Stomach (tissue), 9 donors: ENCODE results near the gene ABR. TPM values are rescaled to one million over a fixed set of nuclear protein-coding genes. Genes with fewer than 3 reads are reported as not detected.

ENCODE experiments used
- DNase-seq, 2 donors: peaks; one replicate each; pipeline versions ENCODE4 v3.0.0 to v3.0.0-alpha.2; 2013 to 2019
- H3K27ac ChIP-seq, 5 donors: fragments of 200-600 bp in 4 of 5; sonication (generic) in 4 of 5; one replicate each; pipeline ENCODE4 v1.5.1; 2013 to 2019; ENCODE audit warnings: mild to moderate bottlenecking in 1 of 5, moderate library complexity in 1 of 5
- H3K27me3 ChIP-seq, 3 donors: fragments of 200-600 bp; sonication (generic); one replicate each; pipeline ENCODE4 v1.5.1; 2017 to 2019; ENCODE audit warnings: mixed run types in 1 of 3
- H3K36me3 ChIP-seq, 4 donors: fragments of 200-600 bp; sonication (generic); 1 replicate in 3 of 4; 2 replicates in 1 of 4; pipeline ENCODE4 v1.5.1; 2016 to 2019
- H3K4me1 ChIP-seq, 4 donors: fragments of 200-600 bp; sonication (generic); one replicate each; pipeline ENCODE4 v1.5.1; 2016 to 2019
- H3K4me3 ChIP-seq, 4 donors: fragments of 200-600 bp; sonication (generic) in 3 of 4; one replicate each; pipeline ENCODE4 v1.5.1; 2016 to 2019; ENCODE audit warnings: mild to moderate bottlenecking in 1 of 4
- H3K9me3 ChIP-seq, 4 donors: fragments of 200-600 bp; sonication (generic); one replicate each; pipeline ENCODE4 v1.5.1; 2016 to 2019
- EP300 ChIP-seq: sonication (generic); formaldehyde crosslinking; IDR thresholded peaks from one replicate; pipeline ENCODE4 v1.6.1; 2017; ENCODE audit warnings: antibody characterized with exemption
- POLR2A ChIP-seq, 4 donors: fragments of 450-650 bp; IDR thresholded peaks; one replicate each; pipeline ENCODE4 v1.6.1; 2016; ENCODE audit warnings: antibody characterized with exemption in 4 of 4, control low read depth in 2 of 4, mild to moderate bottlenecking in 1 of 4, moderate library complexity in 1 of 4
- POLR2AphosphoS5 ChIP-seq, 3 donors: sonication (generic); formaldehyde crosslinking; IDR thresholded peaks; one replicate each; pipeline ENCODE4 v1.6.1; 2016; ENCODE audit warnings: antibody characterized with exemption in 3 of 3
- WGBS, 5 donors: extraction: QIAGEN DNeasy Blood & Tissue Kit in 3 of 5; methylation state at CpG; one replicate each; pipeline versions ENCODE4 v1.1.5 to v1.1.7; 2013 to 2018; 5-methylcytosine and 5-hydroxymethylcytosine counted together
- intact Hi-C: fragments of 100-400 bp; cut with DNase I; formaldehyde crosslinking; loops from one replicate; pipeline ENCODE4 v1.15.1; 2023; ENCODE audit warnings: low total_unique reads
- polyA plus RNA-seq, 3 donors: library from polyadenylated mRNA; stranded (reverse); fragments of 200-250 nt; gene quantifications; one replicate each; pipeline ENCODE4 v1.2.3, GENCODE V29; 2013
- total RNA-seq, 5 donors: library from RNA; depleted of rRNA; stranded (reverse); fragments of >200 nt; gene quantifications; one replicate each; pipeline versions ENCODE4 v1.1.0 to v1.2.3, GENCODE V29; 2014 to 2016
- TF ChIP-seq, protein P1 (sequence below), 7 experiments: fragments of 450-650 bp in 4 of 7; fragments of 200-600 bp in 3 of 7; sonication (generic) in 3 of 7; IDR thresholded peaks; one replicate each; pipeline ENCODE4 v1.5.1; 2016 to 2019; ENCODE audit warnings: antibody characterized with exemption in 7 of 7, control low read depth in 2 of 7, mild to moderate bottlenecking in 1 of 7
- donor health status: healthy with polysubstance abuse.
- donor health status: Bipolar disorder and iron deficiency.
- donor health status: healthy.

Gene ABR
- total and polyA plus RNA-seq, 8 donors, result 28.3 to 1,523 (median 73.4) TPM

DNA sequence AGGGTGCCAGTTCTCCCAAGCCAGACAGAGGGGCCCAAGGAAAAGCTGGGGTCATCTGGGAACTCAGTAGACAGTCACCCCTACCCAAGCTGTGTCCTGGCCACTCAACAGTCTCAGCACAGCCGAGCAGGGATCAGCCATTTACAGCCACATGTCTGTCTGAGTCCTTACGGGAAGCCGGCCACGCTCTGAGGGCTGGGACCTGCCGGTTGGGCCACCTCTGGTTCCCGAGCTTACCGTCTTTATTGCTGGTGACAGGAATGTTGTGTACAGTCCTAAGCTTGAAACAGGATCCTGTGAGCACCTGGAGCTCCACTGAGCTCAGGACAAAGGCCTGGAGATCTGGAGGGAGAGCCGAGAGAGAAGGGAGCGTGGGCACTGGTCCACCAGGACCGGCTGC is 123.0 kb downstream of the ABR start:
- Histone ChIP-seq H3K4me3 (no peak overlapping the region), H3K27ac (no peak overlapping the region), H3K4me1 (peaks cover 0 to 11% (median 5%) of the 10 kb centered on the region in 4 donors), H3K27me3 (no peaks in the 10 kb centered on the region), H3K36me3 (peaks cover 50 to 85% (median 79%) of the 10 kb centered on the region in 4 donors), H3K9me3 (no peaks in the 10 kb centered on the region)
- DNase-seq, result no peak
- TF ChIP-seq, protein P1, sequence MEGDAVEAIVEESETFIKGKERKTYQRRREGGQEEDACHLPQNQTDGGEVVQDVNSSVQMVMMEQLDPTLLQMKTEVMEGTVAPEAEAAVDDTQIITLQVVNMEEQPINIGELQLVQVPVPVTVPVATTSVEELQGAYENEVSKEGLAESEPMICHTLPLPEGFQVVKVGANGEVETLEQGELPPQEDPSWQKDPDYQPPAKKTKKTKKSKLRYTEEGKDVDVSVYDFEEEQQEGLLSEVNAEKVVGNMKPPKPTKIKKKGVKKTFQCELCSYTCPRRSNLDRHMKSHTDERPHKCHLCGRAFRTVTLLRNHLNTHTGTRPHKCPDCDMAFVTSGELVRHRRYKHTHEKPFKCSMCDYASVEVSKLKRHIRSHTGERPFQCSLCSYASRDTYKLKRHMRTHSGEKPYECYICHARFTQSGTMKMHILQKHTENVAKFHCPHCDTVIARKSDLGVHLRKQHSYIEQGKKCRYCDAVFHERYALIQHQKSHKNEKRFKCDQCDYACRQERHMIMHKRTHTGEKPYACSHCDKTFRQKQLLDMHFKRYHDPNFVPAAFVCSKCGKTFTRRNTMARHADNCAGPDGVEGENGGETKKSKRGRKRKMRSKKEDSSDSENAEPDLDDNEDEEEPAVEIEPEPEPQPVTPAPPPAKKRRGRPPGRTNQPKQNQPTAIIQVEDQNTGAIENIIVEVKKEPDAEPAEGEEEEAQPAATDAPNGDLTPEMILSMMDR (IDR thresholded peaks at IDR 0.05), result no peak
- TF ChIP-seq EP300 (no peak), POLR2AphosphoS5 (IDR thresholded peaks at IDR 0.05) (no peak), POLR2A (IDR thresholded peaks at IDR 0.05) (no peak)
- 75 to 85% (median 82%) methylated on average over 6 to 10 of the region's 10 CpGs for WGBS, 5 donors
- intact Hi-C loops, result loop anchor here (10.0 kb wide), 1 partner anchor 52 kb away; no protein-coding TSS in a partner anchor

DNA sequence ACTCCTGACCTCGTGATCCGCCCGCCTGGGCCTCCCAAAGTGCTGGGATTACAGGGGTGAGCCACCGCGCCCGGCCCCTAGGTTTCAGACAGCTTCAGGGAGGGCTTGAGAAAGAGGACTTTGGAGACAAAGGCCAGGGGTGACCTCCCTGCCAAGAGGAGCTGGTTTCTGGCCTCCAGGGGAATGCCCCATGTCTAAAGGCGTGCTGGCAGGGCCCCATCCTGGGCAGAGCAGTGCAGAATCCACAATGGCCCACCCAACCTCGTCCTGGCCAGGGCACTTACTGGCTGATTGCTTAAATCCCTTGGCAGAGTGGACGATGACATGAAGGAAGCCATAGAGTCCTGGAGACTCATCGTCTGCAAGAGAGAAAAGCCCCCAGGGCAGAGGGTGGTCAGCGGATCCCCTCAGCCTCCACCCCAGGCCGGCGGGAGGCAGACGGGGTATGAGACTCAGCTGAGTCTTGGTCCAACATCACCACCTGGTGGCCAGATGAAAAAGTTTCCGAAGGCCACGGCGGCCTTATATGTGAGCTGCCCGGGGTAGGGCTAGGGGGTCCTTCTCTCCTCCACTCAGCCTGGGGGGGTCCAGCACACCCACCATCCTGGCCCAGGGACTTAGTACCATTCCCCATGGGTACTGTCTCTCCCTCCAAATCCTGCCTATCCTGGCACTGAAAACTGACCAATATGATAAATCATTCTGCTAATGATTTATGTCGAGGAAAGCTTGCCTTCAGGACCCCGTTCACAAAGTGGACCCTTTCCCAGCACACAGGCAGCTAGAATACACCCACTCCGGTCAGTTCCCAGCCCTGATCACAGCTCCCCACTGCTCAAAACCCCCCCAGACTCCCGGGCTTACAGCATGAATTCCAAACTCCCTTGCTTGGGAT is 123.8 kb downstream of the ABR start:
- Histone ChIP-seq H3K27ac (no peak overlapping the region), H3K4me3 (no peak overlapping the region), H3K9me3 (no peaks in the 10 kb centered on the region), H3K4me1 (peaks cover 0 to 8% (median 3%) of the 10 kb centered on the region in 4 donors), H3K27me3 (no peaks in the 10 kb centered on the region), H3K36me3 (peaks cover 50 to 82% (median 74%) of the 10 kb centered on the region in 4 donors)
- TF ChIP-seq POLR2AphosphoS5 (IDR thresholded peaks at IDR 0.05) (peak in 1 of 3 donors; percentile 32), EP300 (no peak)
- TF ChIP-seq, protein P1 (IDR thresholded peaks at IDR 0.05), result peak in 5 of 7 experiments; percentile 58 to 77 (median 64)
- 40 to 56% (median 51%) methylated on average over 14 to 22 of the region's 22 CpGs for WGBS, 5 donors
- DNase-seq, result peak; percentile 63 to 88
- intact Hi-C loops, result loop anchor here (10.0 kb wide), 1 partner anchor 51 kb away; no protein-coding TSS in a partner anchor

DNA sequence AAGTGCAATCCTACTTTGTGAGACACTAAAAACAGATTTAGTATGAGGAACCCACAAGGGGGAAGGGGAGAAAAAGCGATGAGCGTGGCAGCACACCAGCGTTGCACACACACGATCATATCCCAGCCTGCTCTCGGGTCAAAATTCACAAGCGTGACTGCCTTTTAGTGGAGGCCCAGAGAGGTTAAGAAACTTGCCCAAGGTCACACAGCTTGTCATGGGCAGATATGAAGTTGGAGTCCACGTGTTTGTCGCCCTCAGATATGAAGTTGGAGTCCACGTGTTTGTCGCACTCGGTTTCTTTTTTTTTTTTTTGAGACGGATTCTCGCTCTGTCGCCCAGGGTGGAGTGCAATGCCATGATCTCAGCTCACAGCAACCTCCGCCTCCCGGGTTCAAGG is 124.5 kb downstream of the ABR start:
- Histone ChIP-seq H3K4me1 (peaks cover 0 to under 1% (median 0%) of the 10 kb centered on the region in 4 donors), H3K36me3 (peaks cover 53 to 80% (median 73%) of the 10 kb centered on the region in 4 donors), H3K9me3 (no peaks in the 10 kb centered on the region), H3K27ac (no peak overlapping the region), H3K27me3 (no peaks in the 10 kb centered on the region), H3K4me3 (no peak overlapping the region)
- TF ChIP-seq EP300, result no peak
- no peak for TF ChIP-seq POLR2A (IDR thresholded peaks at IDR 0.05)
- no peak for TF ChIP-seq POLR2AphosphoS5 (IDR thresholded peaks at IDR 0.05)
- TF ChIP-seq, protein P1 (IDR thresholded peaks at IDR 0.05), result no peak
- DNase-seq, result no peak
- intact Hi-C loops, result loop anchor here (10.0 kb wide), 1 partner anchor 50 kb away; no protein-coding TSS in a partner anchor
- WGBS, 5 donors, result 89 to 91% (median 90%) methylated on average over 16 of the region's 16 CpGs

DNA sequence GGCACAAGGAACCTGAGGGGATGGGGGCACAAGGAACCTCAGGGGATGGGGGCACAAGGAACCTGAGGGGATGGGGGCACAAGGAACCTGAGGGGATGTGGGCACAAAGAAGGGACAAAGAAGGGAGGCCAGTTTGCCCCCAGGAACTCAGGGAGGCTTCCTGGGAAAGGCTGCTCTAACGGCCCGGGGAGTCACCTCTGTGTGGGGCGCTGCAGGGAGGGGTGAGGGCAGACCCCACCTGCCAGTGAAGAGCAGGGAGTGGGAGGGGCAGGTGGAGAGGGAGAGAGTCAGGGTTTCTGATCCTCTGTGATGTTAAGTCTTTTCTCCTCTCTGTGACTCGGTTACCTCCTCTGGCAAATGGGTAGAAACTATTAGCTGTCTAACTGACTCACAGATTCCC is 125.1 kb downstream of the ABR start:
- no peak overlapping the region for H3K27ac ChIP-seq
- no peak for DNase-seq
- peaks cover 56 to 81% (median 74%) of the 10 kb centered on the region in 4 donors for H3K36me3 ChIP-seq
- H3K4me1 ChIP-seq, result no peaks in the 10 kb centered on the region
- WGBS, 5 donors, result 84 to 94% (median 91%) methylated on average over 4 of the region's 4 CpGs
- no peaks in the 10 kb centered on the region for H3K9me3 ChIP-seq
- TF ChIP-seq, protein P1 (IDR thresholded peaks at IDR 0.05), result no peak
- TF ChIP-seq POLR2A (IDR thresholded peaks at IDR 0.05) (no peak), POLR2AphosphoS5 (IDR thresholded peaks at IDR 0.05) (no peak)
- intact Hi-C loops, result loop anchor here (10.0 kb wide), 1 partner anchor 50 kb away; no protein-coding TSS in a partner anchor
- no peak overlapping the region for H3K4me3 ChIP-seq
- H3K27me3 ChIP-seq, result no peaks in the 10 kb centered on the region
